ENCODE data around the gene WDR36. TPM values are rescaled to one million over a fixed set of nuclear protein-coding genes. Genes with fewer than 3 reads are reported as not detected.

Gene WDR36
- total and polyA plus RNA-seq, 2 experiments from 2014 or later = 18.5 to 56.8 TPM

GRCh38 chr5:111168608-111169007 is 76.5 kb downstream of the WDR36 start:
- ATAC-seq (no peak), DNase-seq (ENCODE audit: low spot score) (no peak)
- Histone ChIP-seq H3K27ac (ENCODE audit: low read depth) (no peak overlapping the region), H3K4me1 (ENCODE audit: insufficient read depth) (no peaks in the 10 kb centered on the region; the same call in 1 of the 2 replicates), H4K20me1 (replicated peaks; ENCODE audit: insufficient read depth) (no peaks in the 10 kb centered on the region), H3F3A (replicated peaks; ENCODE audit: low read depth) (no peaks in the 10 kb centered on the region), H3K4me3 (no peak overlapping the region), H3K4me2 (no peak overlapping the region), H3K79me2 (replicated peaks; ENCODE audit: insufficient read depth) (no peaks in the 10 kb centered on the region), H3K9me2 (ENCODE audit: insufficient read depth) (peaks cover 2% of the 10 kb centered on the region; the same call in 1 of the 2 replicates), H2AFZ (no peak overlapping the region), H3K36me3 (ENCODE audit: insufficient read depth) (no peaks in the 10 kb centered on the region), H3K27me3 (ENCODE audit: insufficient read depth) (no peaks in the 10 kb centered on the region)
- Mint-ChIP-seq H3K27ac (no peak overlapping the region), H3K9me3 (no peaks in the 10 kb centered on the region), H3K4me3 (no peak overlapping the region), H3K27me3 (ENCODE audit: insufficient read depth, low read depth, poor library complexity) (no peaks in the 10 kb centered on the region), H3K36me3 (ENCODE audit: low read depth) (no peaks in the 10 kb centered on the region), H3K4me1 (peaks cover 19% of the 10 kb centered on the region; the same call in 2 of the 3 replicates)
- TF ChIP-seq ZNF114 (CRISPR knock-in tag; IDR thresholded peaks at IDR 0.05) = no peak
- TF ChIP-seq ZNF462 (CRISPR knock-in tag; IDR thresholded peaks at IDR 0.05) = no peak
- TF ChIP-seq JUNB (IDR thresholded peaks at IDR 0.05; ENCODE audit: unreplicated experiment) = no peak
- no peak for TF ChIP-seq POLR2AphosphoS5 (IDR thresholded peaks at IDR 0.05; ENCODE audit: low read depth)
- TF ChIP-seq CTCF (conservative IDR thresholded peaks at IDR 0.05; ENCODE audit: low read depth in 2 of 2) = no peak
- no peak for TF ChIP-seq ZNF331 (CRISPR knock-in tag; IDR thresholded peaks at IDR 0.05; ENCODE audit: low read depth)
- no peak for TF ChIP-seq NANOG (IDR thresholded peaks at IDR 0.05; ENCODE audit: borderline replicate concordance)
- no peak for TF ChIP-seq STAT1 (IDR thresholded peaks at IDR 0.05; ENCODE audit: unreplicated experiment)
- TF ChIP-seq REST (IDR thresholded peaks at IDR 0.05; ENCODE audit: unreplicated experiment) = no peak
- TF ChIP-seq EZH2 (IDR thresholded peaks at IDR 0.05; ENCODE audit: low read depth, unreplicated experiment) = no peak

Data from GM23338 (cell line).